Cerebellar nuclear complex (tissue), 1 donor: ENCODE measurements around the gene MEN1.

ENCODE experiments used
- DNase-seq, 2 experiments: peaks; one replicate each; lab custom pipeline; 2025; lab: John Stamatoyannopoulos, UW

Gene MEN1

DNA sequence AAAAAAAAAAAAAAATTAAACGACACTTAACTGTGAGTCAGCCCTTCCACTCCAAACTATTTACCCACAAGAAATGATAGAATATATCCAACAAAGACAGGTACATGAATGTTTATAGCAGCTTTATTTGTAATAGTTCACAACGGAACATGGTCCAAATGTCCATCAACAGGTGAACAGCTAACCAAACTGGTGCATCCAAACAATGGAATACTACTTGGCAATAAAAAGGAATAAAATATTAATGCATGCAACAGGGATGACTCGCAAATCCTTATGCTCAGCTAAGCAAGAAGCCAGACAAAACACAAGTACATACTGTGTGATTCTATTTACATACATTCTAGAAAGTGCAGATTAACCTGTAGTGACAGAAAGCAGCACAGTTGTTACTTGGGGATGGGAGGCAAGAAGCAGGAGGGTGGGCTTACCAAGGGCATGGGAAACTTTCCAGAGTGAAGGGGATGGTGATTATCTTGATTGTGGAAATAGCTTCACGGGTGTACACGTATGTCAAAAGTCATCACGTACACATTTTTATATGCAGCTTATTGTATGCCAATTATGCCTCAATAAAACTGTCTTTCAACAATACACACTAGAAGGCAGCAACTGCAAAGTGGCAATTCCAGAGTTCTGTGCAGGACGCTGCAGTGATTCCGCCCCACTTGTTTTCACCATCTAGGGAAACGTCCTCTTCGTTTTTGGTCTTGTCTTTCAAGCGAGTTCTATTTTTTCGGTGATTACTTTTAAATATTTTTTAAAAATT, 25.4 kb downstream of the MEN1 start:
- DNase-seq: no peak

DNA sequence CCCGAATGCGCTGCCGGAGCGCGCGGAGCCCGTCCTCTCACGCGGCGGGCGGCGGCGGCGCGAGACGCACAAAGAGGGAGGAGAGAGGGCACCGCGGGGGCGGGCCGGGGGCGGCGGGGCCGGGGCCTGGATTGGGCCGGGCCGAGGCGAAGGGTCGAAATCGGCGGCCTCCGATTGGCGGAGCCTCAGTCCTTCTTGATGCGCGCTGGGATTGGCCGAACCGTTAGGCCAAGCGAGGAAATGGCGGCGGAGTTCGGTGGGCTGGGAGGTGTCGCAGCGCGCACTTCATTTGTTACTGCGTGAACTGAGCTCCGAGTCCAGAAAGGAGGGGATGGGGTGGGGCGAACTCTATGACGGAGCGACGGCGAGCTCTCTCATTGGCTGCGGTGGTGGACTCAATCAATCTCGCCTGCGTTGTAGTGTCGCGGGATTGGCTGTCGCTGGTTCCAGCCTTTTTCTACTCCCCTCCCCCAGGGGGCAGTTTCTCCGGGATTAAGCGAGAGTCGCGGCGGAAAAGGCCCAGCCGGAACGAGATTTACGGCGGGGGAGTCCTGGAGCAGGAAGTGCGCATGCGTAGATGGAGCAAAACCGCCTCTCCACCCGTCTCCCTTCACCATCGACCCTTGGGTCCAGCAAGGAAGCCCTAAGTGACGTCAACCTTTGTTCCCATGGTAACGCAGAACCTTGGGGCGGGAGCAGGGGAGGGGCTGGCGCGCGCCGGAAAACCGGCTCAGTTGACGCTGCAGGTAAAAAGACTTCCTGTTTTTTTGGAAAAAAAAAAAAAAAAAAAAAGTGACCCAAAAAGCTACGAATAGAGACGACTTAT, 31.7 kb downstream of the MEN1 start, which contains the start of gene SF1:
Gene SF1 (minus strand): TSS at position 70 of the 826 bp plus-strand sequence. CDS start 150 bp downstream, outside the sequence.
- DNase-seq: peak; percentile 98 to 100

DNA sequence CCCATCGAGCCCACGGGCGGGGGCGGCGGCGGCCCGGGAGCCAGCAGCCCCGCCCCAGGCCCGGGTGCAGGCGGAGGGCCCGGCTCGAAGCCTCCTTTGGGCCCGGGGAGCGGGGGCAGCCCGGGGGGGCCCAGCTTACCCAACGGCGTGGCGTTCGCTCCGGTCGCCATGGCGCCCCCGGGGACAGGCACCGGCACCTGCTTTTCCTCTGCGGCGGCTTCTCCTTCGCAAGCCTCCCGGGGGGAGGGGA, 32.2 kb downstream of the MEN1 start:
- DNase-seq: no peak

DNA sequence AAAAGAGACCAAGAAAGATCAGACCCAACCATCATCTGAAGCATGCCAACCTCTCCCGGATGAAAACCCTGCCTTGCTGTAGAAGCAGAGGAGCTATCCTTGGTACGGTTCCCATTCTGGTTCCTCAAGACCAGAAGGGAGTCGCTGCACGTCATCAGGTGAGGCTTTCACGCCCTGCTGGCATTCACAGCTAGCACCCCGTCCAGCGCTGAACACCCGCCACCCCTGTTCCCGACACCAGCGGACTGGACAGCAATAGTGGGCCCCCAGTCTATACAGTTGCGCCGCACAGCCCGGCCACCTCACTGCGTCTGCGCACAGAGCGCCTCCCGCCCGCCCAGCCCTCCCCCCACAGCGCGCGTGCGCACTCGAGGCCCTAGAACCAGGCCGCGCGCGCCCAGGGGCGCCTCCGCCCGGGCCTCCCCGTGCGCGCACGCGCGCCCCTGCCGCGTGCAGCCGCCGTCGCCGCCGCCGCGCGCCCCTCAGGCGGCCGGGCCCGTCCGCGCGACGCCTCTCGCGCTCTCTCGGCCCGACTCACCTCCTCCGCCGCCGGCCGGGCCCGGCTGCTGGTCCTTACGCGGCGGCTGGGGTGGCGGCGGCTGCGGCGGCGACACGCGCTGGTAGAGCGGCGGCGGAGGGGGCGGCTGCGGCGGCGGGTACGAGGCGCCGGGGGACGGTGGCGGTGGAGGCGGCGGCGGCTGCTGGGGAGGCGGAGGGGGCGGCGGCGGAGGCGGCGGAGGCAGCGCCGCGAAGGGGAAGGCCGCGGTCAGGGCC, 32.7 kb downstream of the MEN1 start:
- DNase-seq: no peak

DNA sequence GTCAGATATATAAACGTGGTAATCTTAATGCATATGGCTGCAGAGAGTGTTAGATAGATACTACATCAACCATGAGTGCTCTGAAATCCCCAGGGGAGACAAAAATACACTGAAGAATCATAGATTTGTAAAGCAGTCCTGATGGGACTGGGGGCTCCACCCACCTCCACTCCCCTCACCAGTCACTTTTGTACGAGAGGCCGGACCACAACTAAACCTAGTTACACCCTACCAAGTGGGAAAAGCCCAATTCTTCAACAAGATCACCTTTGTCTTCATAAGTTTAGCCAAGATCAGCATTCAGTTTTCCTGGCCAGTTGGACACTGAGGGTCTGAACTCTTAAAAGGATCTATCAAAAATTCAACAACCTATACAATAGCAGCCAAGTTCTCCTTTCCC, 33.5 kb downstream of the MEN1 start:
- no peak for DNase-seq

DNA sequence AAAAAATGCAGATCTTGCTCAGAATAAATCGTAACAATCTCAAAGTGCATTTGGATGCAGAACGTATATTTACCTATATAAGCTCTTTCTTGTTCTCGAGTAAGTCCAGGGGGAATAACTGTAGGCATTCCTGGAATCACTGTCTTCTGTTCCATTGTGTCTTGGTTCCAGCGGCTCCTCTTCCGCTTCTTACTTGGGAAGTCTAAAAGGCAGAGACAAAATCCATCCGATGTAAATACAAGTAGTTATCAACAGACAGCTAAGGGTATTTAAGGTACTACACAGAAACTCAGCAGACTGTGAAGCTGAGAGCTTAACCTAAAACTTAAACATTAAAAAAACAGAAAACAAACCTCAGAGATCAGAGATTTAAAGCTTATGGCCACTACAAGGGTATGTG, 33.9 kb downstream of the MEN1 start:
- no peak for DNase-seq

DNA sequence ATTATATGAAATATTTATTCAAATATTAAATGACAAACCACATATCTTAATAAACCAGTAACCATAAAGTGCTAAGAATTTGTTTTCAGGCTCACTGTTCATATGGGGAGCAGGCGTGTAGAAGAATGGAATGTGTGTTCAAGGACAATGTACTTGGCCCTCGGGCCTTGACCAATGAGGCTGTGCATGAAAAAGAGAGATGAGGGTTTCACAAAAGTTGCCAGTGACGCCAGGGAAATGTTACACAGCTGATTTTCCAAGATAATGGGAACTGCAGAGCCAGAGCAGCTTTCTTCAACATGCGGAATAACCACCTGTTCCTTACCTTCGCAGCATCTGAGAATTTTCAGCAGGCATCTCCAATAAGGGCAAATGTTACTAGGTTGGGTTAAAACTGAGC, 36.2 kb downstream of the MEN1 start:
- no peak for DNase-seq

DNA sequence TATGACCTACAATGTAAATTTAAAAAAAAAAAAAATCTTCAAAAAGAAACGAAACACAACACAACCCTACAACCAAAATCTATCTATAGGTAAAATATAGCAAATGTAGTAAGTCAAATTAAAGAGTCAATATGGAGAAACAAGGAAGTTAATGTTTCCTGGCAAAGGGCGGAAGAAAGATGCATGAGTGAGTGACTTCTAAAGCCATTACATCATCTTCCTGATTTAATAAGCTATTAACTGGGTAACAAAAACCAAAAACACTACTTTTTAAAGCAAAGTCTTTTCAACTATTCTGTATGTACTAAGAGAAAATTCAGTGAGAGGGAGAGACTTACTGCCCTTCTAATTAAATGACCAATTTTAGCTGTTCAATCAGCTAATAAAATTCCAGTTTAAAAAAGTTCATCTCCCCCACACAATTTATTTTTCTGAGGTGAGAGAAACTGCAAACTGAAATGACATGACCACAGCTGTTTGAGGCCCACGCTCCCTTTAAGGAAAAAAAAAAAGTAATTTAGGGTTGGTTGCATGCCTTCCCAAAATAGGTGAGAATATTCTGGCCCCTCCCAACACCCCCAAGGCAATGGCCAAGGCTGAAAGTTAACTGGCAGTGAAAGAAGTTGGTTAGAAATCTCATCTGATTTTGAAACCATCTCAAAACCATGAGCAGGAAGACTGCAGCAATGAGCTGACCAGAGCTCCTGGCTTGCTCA, 37.9 kb downstream of the MEN1 start:
- no peak for DNase-seq

DNA sequence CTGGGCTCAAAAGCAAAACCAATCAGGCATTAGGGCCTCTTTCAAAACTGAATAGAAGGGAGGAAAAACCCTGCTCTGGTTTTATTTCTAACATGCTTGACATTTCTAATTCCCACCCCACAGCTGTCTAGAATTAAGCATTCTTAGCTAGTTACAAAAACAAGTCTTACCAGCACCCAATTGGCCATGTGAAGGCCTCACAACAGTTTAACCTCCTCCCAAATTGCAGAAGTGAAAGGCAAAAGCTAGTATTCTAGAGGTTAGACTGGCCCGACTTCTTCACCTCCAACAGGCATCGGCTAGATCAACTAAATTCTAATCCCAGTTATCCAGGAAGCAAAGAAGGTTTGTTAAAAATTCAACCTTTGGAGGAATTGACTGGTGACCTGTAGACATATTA, 38.5 kb downstream of the MEN1 start:
- DNase-seq: no peak

DNA sequence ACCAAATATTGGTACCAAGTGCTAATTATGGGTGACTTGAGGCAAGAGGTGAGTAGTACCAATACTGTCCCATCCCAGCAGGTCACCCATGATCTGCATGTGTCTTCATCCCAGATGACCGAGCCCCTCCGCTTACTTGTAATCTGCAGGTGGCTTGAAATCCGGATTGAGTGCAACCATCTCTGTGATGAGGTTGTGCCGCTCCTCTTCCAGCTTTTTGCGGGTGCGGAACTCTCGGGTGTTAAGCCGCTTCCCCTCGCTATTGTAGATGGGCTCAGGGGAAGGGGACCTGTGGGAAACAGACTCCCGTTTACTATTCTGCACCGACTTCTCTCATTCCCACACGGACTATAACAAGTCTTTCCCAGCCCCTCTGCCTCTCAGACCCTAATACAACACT, 40.2 kb downstream of the MEN1 start:
- DNase-seq: no peak

DNA sequence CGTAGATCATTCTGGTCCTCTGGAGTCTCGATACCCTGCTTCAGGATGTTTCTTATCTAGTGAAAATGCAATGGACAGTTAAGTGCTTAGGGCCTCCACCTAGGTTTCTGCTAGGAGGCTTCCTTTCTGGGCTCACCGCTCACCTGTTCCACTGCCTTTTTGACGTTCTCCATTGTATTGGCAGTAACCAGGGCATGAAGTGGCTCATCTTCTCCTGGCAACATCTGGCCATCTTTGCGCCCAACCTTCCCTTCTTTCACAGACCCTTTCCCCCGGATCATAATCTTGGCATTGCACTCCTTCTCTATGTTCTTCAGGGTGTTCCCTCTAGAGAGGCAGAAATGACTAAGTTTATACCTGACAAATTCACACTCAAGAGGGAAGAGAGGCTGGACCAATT, 41.1 kb downstream of the MEN1 start:
- no peak for DNase-seq

DNA sequence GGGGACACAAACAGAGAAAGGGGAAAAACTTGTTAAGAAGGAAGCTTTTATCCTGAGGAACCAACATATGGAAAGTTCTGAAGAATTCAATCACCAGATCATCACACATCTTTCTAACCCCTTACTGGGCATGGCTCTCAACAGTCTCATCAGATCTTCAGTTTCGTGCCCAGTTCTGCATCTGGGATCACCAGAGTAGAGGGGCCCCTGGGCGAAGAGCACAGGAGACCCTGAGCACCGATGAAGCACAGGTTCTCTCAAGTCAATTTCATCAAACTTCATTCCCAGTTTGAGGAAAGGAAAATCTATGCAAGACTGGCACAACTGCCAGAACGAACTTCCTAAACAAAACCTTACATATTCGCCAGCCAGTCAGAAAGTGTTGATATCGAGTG, 42.1 kb downstream of the MEN1 start:
- no peak for DNase-seq

DNA sequence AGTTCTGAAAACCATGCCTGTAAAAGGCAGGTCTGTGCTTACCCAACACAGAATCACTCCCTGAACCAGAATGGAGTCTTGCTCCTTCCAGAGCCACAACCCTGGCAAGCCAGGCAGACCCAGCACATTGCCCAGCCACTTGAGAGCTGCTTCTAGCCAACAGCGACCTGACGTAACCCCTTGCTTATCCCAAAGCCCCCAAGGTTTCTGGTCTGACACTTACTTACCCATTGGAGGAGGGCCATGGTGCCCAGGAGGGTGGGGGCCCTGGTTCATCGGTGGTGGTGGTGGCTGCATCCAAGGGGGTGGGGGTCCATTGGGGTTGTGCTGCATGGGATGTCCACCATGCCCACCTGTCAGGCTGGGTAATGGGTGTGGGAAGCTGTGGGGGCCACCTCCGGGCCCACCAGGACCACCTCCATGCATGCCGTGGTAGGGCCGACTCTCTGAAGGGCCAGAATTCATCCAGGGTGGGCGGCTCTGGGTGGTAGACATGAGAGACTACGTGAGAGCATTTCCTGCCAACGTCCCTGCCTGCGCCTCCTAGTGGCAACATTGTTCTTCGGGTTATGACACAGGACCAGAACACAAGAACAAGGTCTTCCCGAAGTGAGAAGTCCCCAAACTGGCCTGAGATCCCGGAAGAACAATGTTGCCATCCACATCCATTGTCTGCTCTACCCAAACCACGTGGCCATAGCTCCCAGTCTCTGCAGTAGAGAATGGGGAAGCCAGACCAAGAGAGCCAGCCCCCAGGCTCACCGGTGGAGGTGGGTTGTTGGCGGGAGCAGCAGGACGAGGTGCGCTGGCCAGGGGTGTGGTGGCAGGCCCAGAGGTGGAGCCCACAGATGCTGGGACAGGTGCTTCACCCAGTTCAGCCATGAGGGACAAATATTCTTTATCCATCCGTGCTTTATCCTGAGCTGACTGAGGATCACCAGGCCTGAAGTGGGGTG, 42.7 kb downstream of the MEN1 start:
- no peak for DNase-seq

DNA sequence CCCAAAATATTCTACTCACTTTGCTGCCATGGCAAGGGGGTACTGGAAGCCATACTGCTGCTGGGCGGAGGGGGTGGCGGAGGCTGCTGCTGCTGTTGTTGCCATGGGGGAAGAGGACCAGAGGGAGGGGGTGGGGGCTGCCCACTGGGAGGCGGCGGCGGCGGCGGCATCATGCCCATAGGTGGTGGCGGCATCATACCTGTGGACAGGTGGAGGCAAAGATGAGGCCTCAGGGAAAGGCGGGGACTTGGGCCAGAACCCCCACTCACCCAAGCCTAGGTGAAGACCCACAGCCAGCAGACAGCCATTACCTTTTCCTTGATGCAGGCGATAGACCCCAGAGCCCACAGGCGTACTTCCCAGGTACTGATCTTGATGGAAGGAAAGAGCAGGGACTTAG, 43.5 kb downstream of the MEN1 start:
- DNase-seq: no peak

DNA sequence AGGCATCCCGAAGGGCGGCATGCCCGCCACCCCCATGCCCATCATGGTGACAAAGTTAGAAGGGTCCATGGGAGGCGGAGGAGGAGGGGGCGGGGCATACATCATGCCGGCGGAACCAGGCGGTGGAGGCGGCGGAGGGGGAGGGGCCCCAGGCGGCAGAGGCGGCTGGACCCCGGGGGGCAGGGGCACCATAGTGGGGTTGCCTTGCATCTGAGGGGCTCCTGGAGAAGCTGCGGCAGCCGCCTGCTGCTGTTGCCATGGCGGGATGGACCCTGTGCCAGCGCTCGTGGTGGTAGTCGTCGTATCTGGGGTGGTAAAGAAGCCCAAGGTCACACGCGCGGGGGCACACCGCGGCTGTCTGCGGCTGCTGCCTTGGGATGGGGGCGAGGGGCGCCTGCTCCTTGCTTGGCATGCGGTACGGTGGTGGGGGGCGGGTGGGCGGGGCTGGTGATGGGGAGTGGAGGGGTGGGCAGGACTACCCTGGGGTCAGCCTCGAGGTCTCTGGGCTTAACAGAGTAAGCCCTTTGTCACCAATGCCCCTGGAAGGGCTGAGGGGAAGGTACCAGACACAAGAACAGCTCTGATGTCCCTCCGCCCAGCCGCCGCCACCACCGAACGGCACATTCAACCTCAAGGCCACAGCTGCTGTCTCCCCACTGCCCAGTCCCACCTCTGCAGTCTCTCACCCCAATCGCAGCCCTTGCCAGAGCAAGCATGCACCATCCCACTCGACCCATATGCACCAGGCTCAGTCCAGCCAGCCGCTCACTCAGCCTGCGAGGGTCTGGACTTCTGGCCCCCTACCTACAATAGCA, 44.3 kb downstream of the MEN1 start:
- DNase-seq: no peak

DNA sequence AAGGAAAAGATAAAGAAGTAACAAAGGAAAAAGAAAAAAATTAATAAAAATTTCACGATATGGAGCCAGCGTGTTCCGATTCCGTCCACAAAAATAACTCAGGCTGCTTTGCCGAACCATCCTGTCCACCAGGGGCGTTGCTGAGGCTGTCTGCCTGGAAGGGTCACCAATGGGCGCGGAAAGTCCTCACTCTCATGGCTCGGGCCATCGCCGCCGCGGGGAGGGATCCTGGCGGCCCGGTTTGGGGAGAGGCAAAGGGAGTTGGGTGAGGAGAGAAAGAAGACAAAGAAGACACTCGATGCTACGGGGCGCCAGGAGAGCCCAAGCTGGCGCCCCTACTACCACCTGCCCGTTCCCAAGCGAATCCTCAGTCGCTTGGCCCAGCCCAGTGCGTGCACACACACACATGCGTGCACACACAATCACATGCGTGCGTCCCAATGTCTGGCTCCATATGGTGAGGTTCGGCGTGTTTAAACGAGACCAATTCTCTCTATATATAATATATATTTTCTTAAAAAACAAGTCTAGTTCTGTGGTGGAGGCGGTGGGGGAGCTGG, 45.0 kb downstream of the MEN1 start:
- DNase-seq: no peak

DNA sequence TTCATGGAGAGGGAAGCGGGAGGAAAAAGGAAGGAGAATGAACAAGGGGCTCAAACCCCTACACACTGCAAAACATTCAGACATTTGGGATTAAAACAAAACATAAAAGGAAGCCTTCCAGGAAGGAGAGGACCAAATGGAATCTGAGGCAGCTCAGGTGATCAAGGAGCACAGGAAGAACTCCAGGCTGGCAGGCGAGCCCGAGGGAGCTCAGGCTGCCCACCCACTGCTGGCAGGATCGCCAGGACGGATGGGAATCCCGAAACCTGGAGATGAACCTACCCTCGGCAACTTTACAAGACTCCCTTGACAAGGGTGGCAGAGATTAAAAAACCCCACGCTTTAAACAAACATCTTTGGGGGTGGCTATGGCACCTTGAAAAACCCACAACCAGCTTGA, 45.6 kb downstream of the MEN1 start:
- DNase-seq: no peak

DNA sequence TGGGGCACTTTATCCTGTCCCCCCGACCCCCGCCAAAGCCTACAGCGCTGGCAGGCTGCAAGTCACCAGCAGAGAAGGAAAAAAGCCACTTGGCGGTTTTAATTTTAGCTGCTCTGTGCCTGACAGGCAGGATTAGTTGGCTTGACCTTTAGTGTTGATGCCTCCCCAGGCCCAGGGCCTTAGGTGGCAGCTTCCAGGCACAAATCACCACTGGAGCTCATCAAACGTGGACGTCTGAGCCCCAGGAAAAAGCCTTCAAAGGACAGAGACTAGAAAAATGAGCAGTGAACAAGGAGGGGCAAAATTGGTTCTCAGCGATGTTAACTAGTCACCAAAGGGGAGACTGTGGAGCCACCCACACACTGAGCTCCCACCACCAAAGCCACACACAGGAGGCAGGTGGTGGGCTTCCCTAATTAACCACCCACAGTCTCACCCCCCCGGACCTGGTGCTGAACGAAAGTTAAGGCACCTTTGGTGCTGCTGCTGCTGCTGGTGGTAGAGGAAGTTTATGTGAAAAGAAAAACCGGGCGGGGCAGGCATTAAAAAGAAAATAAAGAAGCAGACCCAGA, 46.2 kb downstream of the MEN1 start:
- no peak for DNase-seq

DNA sequence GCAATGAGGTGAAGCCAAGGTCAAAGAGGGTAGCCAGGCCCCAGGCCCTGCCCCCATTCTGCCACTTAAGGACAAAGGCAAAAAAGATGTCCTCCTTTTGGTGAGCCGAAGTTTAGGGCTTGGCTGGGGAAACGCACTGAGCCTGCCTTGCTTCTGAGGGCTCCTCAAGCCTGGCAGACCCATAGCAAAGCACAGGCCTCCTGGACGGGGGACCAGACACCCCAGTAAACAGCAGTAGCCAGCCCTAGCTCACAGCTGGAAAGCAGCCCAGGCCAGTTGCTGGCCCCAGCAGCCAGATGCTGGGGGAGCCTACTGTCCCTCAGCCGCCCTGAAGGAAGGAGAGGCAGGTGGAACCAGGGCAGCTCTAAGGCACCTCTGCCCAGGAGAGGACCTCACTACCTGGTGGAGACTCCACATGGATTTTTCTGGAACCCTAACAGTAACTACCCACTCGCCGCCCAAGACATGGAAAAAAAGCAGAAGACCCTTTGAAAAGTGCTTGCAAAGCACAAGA, 46.8 kb downstream of the MEN1 start:
- no peak for DNase-seq
